ENCODE results near the gene PDSS2.

Gene PDSS2

DNA sequence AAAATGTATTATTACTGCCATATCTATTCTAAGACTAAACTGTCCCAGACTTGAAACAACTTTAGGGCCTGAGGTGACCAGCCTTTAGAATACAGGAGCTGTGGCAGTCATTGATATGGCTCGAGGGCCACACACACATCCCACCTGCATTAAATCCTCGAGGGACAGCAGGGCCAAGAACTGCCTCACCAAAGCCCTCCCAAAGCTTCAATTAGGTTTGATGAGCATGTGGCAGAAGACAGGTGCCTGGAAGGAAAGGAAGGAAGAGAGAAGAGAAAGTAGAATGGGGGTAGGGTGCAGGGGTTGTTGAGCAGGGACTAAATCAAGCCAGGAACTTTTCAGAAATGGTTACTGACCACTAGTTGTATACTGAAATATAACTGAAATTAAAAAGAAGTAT is 115.0 kb downstream of the PDSS2 start:
- Histone ChIP-seq H4K20me1 (ENCODE audit: insufficient read depth, low read length) (no peaks in the 10 kb centered on the region), H3K79me2 (ENCODE audit: insufficient read depth, low read length) (no peaks in the 10 kb centered on the region), H3K36me3 (ENCODE audit: insufficient read depth, low read length) (no peaks in the 10 kb centered on the region), H3K4me1 (ENCODE audit: insufficient read depth, low read length, severe bottlenecking) (peaks cover 8% of the 10 kb centered on the region), H3K9me3 (ENCODE audit: low read length) (no peaks in the 10 kb centered on the region), H3F3A (ENCODE audit: insufficient read depth, low read length) (no peaks in the 10 kb centered on the region), H3K9ac (ENCODE audit: low read length) (no peak overlapping the region), H3K4me2 (ENCODE audit: low read length) (no peak overlapping the region), H3K4me3 (ENCODE audit: low read depth, low read length, poor library complexity, severe bottlenecking) (no peak overlapping the region), H3K9me2 (ENCODE audit: low read depth, low read length) (no peaks in the 10 kb centered on the region), H3K27me3 (ENCODE audit: insufficient read depth, low read length) (no peaks in the 10 kb centered on the region), H2AFZ (ENCODE audit: low read length) (no peak overlapping the region), H3K27ac (ENCODE audit: low read depth, low read length, poor library complexity, severe bottlenecking) (no peak overlapping the region)
- TF ChIP-seq EZH2 (IDR thresholded peaks at IDR 0.05; ENCODE audit: borderline replicate concordance, low read length) (no peak), CTCF (IDR thresholded peaks at IDR 0.05; ENCODE audit: low read length) (no peak)

- Histone ChIP-seq H3K4me1 (ENCODE audit: insufficient read depth, low read length, severe bottlenecking) (peaks cover 8% of the 10 kb centered on the region), H3K9me3 (ENCODE audit: low read length) (no peaks in the 10 kb centered on the region), H4K20me1 (ENCODE audit: insufficient read depth, low read length) (no peaks in the 10 kb centered on the region), H3K9ac (ENCODE audit: low read length) (no peak overlapping the region), H3K4me2 (ENCODE audit: low read length) (no peak overlapping the region), H3K4me3 (ENCODE audit: low read depth, low read length, poor library complexity, severe bottlenecking) (no peak overlapping the region), H2AFZ (ENCODE audit: low read length) (no peak overlapping the region), H3K79me2 (ENCODE audit: insufficient read depth, low read length) (no peaks in the 10 kb centered on the region), H3K9me2 (ENCODE audit: low read depth, low read length) (no peaks in the 10 kb centered on the region), H3F3A (ENCODE audit: insufficient read depth, low read length) (no peaks in the 10 kb centered on the region), H3K27ac (ENCODE audit: low read depth, low read length, poor library complexity, severe bottlenecking) (no peak overlapping the region), H3K27me3 (ENCODE audit: insufficient read depth, low read length) (no peaks in the 10 kb centered on the region), H3K36me3 (ENCODE audit: insufficient read depth, low read length) (no peaks in the 10 kb centered on the region)
- no peak for TF ChIP-seq EZH2 (IDR thresholded peaks at IDR 0.05; ENCODE audit: borderline replicate concordance, low read length)
- TF ChIP-seq CTCF (IDR thresholded peaks at IDR 0.05; ENCODE audit: low read length), result no peak
Measured at GRCh38 chr6:107342144-107342543, 117.2 kb downstream of the PDSS2 start.

- TF ChIP-seq EZH2 (IDR thresholded peaks at IDR 0.05; ENCODE audit: borderline replicate concordance, low read length) (no peak), CTCF (IDR thresholded peaks at IDR 0.05; ENCODE audit: low read length) (no peak)
- H3K4me1 ChIP-seq (ENCODE audit: insufficient read depth, low read length, severe bottlenecking), result peaks cover 8% of the 10 kb centered on the region
- H2AFZ ChIP-seq (ENCODE audit: low read length), result no peak overlapping the region
Measured at GRCh38 chr6:107340881-107341280, 118.5 kb downstream of the PDSS2 start.

More at GRCh38 chr6:107340881-107341280, 118.5 kb downstream of the PDSS2 start:
- Histone ChIP-seq H3K9me2 (ENCODE audit: low read depth, low read length) (no peaks in the 10 kb centered on the region), H4K20me1 (ENCODE audit: insufficient read depth, low read length) (no peaks in the 10 kb centered on the region), H3K79me2 (ENCODE audit: insufficient read depth, low read length) (no peaks in the 10 kb centered on the region), H3K9ac (ENCODE audit: low read length) (no peak overlapping the region), H3K36me3 (ENCODE audit: insufficient read depth, low read length) (no peaks in the 10 kb centered on the region), H3K4me3 (ENCODE audit: low read depth, low read length, poor library complexity, severe bottlenecking) (no peak overlapping the region), H3K9me3 (ENCODE audit: low read length) (no peaks in the 10 kb centered on the region), H3F3A (ENCODE audit: insufficient read depth, low read length) (no peaks in the 10 kb centered on the region), H3K27ac (ENCODE audit: low read depth, low read length, poor library complexity, severe bottlenecking) (no peak overlapping the region), H3K27me3 (ENCODE audit: insufficient read depth, low read length) (no peaks in the 10 kb centered on the region), H3K4me2 (ENCODE audit: low read length) (no peak overlapping the region)

All from OCI-LY1 (cell line).